Activated effector memory CD4-positive, alpha-beta T cell treated with Interleukin-2 at 50 U/mL for 16 hours (primary cell): ENCODE results near the gene GSTM1.

Source experiments
- DNase-seq: peaks from one replicate; pipeline ENCODE4 v3.0.0-alpha.2; 2020

Gene GSTM1

DNA sequence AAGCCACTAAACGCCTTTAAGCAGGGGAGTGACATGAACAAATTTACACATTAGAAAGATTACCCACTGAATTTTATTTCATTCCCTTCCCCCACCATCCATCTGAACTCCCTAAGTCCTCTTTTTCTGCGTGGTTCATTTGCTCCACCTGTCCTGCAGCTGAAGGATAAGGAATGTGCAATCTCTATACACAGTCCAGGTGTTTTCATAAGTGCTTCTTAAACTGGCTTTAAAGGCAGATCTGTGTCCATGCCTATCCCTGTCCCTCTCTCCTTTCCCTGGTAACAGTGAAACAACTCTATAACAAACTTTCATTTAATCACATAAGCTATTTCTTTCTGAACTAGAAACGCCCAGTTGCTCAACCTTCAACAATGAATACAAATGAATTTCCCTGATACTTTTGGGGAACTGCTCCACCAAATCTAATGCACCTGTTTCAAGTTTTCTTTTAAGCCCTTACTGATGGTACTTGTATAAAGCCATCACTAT, 44.8 kb downstream of the GSTM1 start:
- DNase-seq: no peak

DNA sequence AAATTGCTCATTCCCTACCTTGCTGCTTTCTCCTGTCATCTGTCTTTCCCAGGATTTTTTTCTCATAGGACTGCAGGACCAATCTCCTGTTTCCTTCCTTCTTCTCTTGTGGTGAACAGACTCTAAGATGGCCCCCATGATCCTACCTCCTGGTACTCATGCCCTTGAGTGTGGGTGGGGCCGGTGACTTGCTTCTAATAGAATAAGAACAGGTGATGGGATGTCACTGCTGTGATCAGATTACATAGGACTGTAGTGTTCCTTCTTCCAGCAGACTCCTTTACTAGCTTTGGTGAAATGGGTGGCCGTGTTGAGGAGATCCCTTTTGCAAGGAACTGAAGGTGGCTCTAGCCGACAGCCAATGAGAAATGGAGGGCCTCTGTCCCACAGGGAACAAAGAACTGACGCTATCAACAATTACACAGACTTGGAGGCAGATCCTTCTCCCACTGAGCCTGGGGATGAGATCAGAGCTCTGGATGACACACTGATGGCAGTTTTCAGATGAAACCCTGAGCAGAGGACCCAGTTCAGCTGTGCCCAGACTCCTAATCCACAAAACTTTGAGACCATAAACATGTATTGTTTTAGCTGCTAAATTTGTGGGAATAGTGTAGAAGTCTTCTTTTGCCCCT, 45.7 kb downstream of the GSTM1 start:
- no peak for DNase-seq

DNA sequence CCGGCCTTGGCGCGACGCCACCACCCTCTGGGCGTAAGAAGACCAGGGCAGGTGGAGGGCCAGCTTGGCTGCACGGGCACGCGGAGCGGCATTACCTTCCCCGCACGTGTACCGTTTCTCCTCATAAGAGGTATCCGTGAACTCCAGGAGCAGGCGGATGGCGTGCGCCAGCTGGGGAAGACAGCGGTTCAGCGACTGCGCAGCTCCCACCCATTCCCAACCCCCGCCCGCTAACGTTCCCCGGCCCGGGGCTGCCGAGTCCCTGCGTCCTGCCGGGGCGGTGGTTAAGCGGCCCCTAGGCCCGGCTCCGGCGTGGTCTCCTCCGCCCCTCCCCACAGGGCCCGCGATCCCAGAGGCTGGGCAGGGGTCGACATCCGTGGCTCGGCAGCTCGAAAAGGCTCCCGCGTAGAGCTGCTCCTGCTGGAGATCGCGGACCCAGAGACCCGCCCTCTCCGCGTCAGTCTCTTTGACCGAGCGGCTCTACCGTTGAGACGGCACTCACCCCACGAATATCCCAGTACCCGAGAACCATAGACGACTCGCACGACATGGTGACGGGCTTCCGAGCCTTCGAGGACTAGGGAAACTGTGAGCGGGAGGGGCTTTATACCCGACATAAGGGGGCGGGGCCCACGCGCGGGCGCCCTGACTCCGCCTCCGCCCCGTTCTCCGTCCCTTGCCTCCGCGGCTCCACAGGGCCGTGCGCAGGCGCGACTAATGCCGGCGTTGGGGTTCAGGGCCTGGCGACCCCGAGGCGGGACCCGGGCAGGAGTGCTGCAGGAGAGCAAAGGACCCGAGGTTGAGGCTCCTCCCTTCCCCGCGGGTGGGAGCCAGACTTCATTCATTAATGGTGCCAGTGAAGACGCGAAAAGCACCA, 52.4 kb downstream of the GSTM1 start:
- peak; percentile 70 for DNase-seq

DNA sequence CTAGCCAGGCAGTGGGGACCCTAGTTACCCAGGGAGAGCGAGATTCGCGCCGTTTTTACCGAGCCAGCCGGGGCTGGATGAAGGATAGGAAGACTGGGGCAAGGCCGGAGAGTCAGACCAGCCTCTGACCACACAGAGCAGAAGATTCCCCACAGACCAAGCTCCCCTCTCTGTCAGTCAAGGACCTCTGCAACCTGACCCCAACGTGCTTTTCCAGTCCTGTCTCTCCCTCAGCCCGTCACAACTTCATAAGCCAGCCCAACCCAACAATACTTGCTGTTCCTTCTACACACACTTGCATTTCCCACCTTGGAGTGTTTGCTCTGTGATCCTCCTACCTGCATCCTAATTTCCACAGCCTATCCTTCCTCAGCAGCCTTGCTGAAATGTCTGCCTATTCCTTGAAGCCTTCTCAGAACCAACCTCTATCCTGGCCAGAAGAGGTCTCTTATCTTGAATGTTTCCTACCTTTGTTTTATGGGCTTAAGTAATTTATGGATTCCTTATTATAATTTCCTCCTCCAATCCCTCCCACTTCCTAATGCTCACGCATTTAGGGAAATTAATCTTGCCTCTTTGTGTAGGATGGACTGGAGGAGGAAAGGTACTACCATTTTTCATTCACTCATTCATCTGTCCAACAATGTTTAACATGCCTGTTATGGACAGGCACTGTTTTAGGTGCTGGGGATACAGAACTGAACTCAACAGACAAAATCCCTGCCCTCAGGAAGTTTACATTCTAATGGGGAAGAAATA, 53.2 kb downstream of the GSTM1 start, which contains the start of gene GSTM3:
Gene GSTM3, minus strand, starts transcription at position 424 of the 759 bp plus-strand sequence. CDS start 751 bp downstream, outside the sequence.
- DNase-seq: no peak
